ENCODE data around the gene DIRAS1.

Gene DIRAS1

GRCh38 chr19:2761876-2762782 lies 41.0 kb upstream of the DIRAS1 start:
- H3K9ac ChIP-seq (ENCODE audit: low read length): no peak overlapping the region
- no peaks in the 10 kb centered on the region for H3K9me3 ChIP-seq (ENCODE audit: control insufficient read depth, low read length)
- no peaks in the 10 kb centered on the region for H3K27me3 ChIP-seq (ENCODE audit: control insufficient read depth, insufficient read depth, low read length)
- no peaks in the 10 kb centered on the region for H3K36me3 ChIP-seq (ENCODE audit: control insufficient read depth, insufficient read depth, low read length)
- H3K4me1 ChIP-seq (ENCODE audit: control insufficient read depth, insufficient read depth, low read length): no peaks in the 10 kb centered on the region
- no peak overlapping the region for H3K4me3 ChIP-seq (ENCODE audit: low read length)

GRCh38 chr19:2761309-2761677 lies 40.1 kb upstream of the DIRAS1 start:
- Histone ChIP-seq H3K36me3 (ENCODE audit: control insufficient read depth, insufficient read depth, low read length) (no peaks in the 10 kb centered on the region), H3K4me3 (ENCODE audit: low read length) (no peak overlapping the region), H3K27me3 (ENCODE audit: control insufficient read depth, insufficient read depth, low read length) (no peaks in the 10 kb centered on the region)

GRCh38 chr19:2759965-2760364 lies 38.8 kb upstream of the DIRAS1 start:
- Histone ChIP-seq H3K4me3 (ENCODE audit: low read length) (no peak overlapping the region), H3K9me3 (ENCODE audit: control insufficient read depth, low read length) (no peaks in the 10 kb centered on the region), H3K9ac (ENCODE audit: low read length) (no peak overlapping the region), H3K4me1 (ENCODE audit: control insufficient read depth, insufficient read depth, low read length) (no peaks in the 10 kb centered on the region), H3K36me3 (ENCODE audit: control insufficient read depth, insufficient read depth, low read length) (no peaks in the 10 kb centered on the region), H3K27me3 (ENCODE audit: control insufficient read depth, insufficient read depth, low read length) (no peaks in the 10 kb centered on the region)

More at GRCh38 chr19:2761309-2761677, 40.1 kb upstream of the DIRAS1 start:
- no peaks in the 10 kb centered on the region for H3K9me3 ChIP-seq (ENCODE audit: control insufficient read depth, low read length)
- H3K9ac ChIP-seq (ENCODE audit: low read length): no peak overlapping the region
- no peaks in the 10 kb centered on the region for H3K4me1 ChIP-seq (ENCODE audit: control insufficient read depth, insufficient read depth, low read length)

GRCh38 chr19:2759362-2759761 lies 38.2 kb upstream of the DIRAS1 start:
- H3K4me1 ChIP-seq (ENCODE audit: control insufficient read depth, insufficient read depth, low read length): no peaks in the 10 kb centered on the region
- H3K27me3 ChIP-seq (ENCODE audit: control insufficient read depth, insufficient read depth, low read length): no peaks in the 10 kb centered on the region
- no peak overlapping the region for H3K4me3 ChIP-seq (ENCODE audit: low read length)
- no peak overlapping the region for H3K9ac ChIP-seq (ENCODE audit: low read length)
- H3K9me3 ChIP-seq (ENCODE audit: control insufficient read depth, low read length): no peaks in the 10 kb centered on the region
- H3K36me3 ChIP-seq (ENCODE audit: control insufficient read depth, insufficient read depth, low read length): no peaks in the 10 kb centered on the region

- H3K27me3 ChIP-seq (ENCODE audit: control insufficient read depth, insufficient read depth, low read length): no peaks in the 10 kb centered on the region
- H3K9me3 ChIP-seq (ENCODE audit: control insufficient read depth, low read length): no peaks in the 10 kb centered on the region
- H3K36me3 ChIP-seq (ENCODE audit: control insufficient read depth, insufficient read depth, low read length): no peaks in the 10 kb centered on the region
- no peak overlapping the region for H3K4me3 ChIP-seq (ENCODE audit: low read length)
- no peaks in the 10 kb centered on the region for H3K4me1 ChIP-seq (ENCODE audit: control insufficient read depth, insufficient read depth, low read length)
- no peak overlapping the region for H3K9ac ChIP-seq (ENCODE audit: low read length)
Observed at GRCh38 chr19:2758601-2759313, 37.6 kb upstream of the DIRAS1 start.

GRCh38 chr19:2756921-2757881 lies 36.0 kb upstream of the DIRAS1 start:
- Histone ChIP-seq H3K4me1 (ENCODE audit: control insufficient read depth, insufficient read depth, low read length) (no peaks in the 10 kb centered on the region), H3K4me3 (ENCODE audit: low read length) (no peak overlapping the region), H3K9me3 (ENCODE audit: control insufficient read depth, low read length) (no peaks in the 10 kb centered on the region), H3K27me3 (ENCODE audit: control insufficient read depth, insufficient read depth, low read length) (no peaks in the 10 kb centered on the region), H3K9ac (ENCODE audit: low read length) (no peak overlapping the region), H3K36me3 (ENCODE audit: control insufficient read depth, insufficient read depth, low read length) (no peaks in the 10 kb centered on the region)

- Histone ChIP-seq H3K36me3 (ENCODE audit: control insufficient read depth, insufficient read depth, low read length) (no peaks in the 10 kb centered on the region), H3K9me3 (ENCODE audit: control insufficient read depth, low read length) (no peaks in the 10 kb centered on the region), H3K4me3 (ENCODE audit: low read length) (no peak overlapping the region), H3K9ac (ENCODE audit: low read length) (no peak overlapping the region), H3K27me3 (ENCODE audit: control insufficient read depth, insufficient read depth, low read length) (no peaks in the 10 kb centered on the region), H3K4me1 (ENCODE audit: control insufficient read depth, insufficient read depth, low read length) (no peaks in the 10 kb centered on the region)
Observed at GRCh38 chr19:2756477-2756876, 35.3 kb upstream of the DIRAS1 start.

GRCh38 chr19:2755811-2756210 lies 34.6 kb upstream of the DIRAS1 start:
- Histone ChIP-seq H3K27me3 (ENCODE audit: control insufficient read depth, insufficient read depth, low read length) (no peaks in the 10 kb centered on the region), H3K4me1 (ENCODE audit: control insufficient read depth, insufficient read depth, low read length) (no peaks in the 10 kb centered on the region), H3K36me3 (ENCODE audit: control insufficient read depth, insufficient read depth, low read length) (no peaks in the 10 kb centered on the region), H3K9me3 (ENCODE audit: control insufficient read depth, low read length) (no peaks in the 10 kb centered on the region), H3K4me3 (ENCODE audit: low read length) (no peak overlapping the region), H3K9ac (ENCODE audit: low read length) (no peak overlapping the region)

- H3K9ac ChIP-seq (ENCODE audit: low read length): no peak overlapping the region
- H3K4me1 ChIP-seq (ENCODE audit: control insufficient read depth, insufficient read depth, low read length): no peaks in the 10 kb centered on the region
- H3K4me3 ChIP-seq (ENCODE audit: low read length): no peak overlapping the region
- no peaks in the 10 kb centered on the region for H3K36me3 ChIP-seq (ENCODE audit: control insufficient read depth, insufficient read depth, low read length)
- H3K9me3 ChIP-seq (ENCODE audit: control insufficient read depth, low read length): no peaks in the 10 kb centered on the region
- H3K27me3 ChIP-seq (ENCODE audit: control insufficient read depth, insufficient read depth, low read length): no peaks in the 10 kb centered on the region
Observed at GRCh38 chr19:2755448-2755705, 34.2 kb upstream of the DIRAS1 start.

- no peaks in the 10 kb centered on the region for H3K36me3 ChIP-seq (ENCODE audit: control insufficient read depth, insufficient read depth, low read length)
- no peak overlapping the region for H3K9ac ChIP-seq (ENCODE audit: low read length)
- H3K9me3 ChIP-seq (ENCODE audit: control insufficient read depth, low read length): no peaks in the 10 kb centered on the region
- H3K27me3 ChIP-seq (ENCODE audit: control insufficient read depth, insufficient read depth, low read length): no peaks in the 10 kb centered on the region
- no peaks in the 10 kb centered on the region for H3K4me1 ChIP-seq (ENCODE audit: control insufficient read depth, insufficient read depth, low read length)
- no peak overlapping the region for H3K4me3 ChIP-seq (ENCODE audit: low read length)
Observed at GRCh38 chr19:2754659-2755447, 33.7 kb upstream of the DIRAS1 start.

- Histone ChIP-seq H3K9me3 (ENCODE audit: control insufficient read depth, low read length) (no peaks in the 10 kb centered on the region), H3K4me3 (ENCODE audit: low read length) (no peak overlapping the region), H3K9ac (ENCODE audit: low read length) (no peak overlapping the region), H3K4me1 (ENCODE audit: control insufficient read depth, insufficient read depth, low read length) (peaks cover 3% of the 10 kb centered on the region), H3K27me3 (ENCODE audit: control insufficient read depth, insufficient read depth, low read length) (no peaks in the 10 kb centered on the region), H3K36me3 (ENCODE audit: control insufficient read depth, insufficient read depth, low read length) (no peaks in the 10 kb centered on the region)
Observed at GRCh38 chr19:2751438-2751830, 30.3 kb upstream of the DIRAS1 start.
